LNCaP clone FGC (cell line): ENCODE data around the gene RNF213.

ENCODE experiments used
- DNase-seq: peaks from one replicate; pipeline ENCODE4 v3.0.0-alpha.2; 2011; ENCODE audit warnings: low read depth
- H3K4me3 ChIP-seq: 2 replicates; pipeline ENCODE4 v1.5.1; 2011; ENCODE audit warnings: mild to moderate bottlenecking, low read depth, low read length, control low read depth
- CTCF ChIP-seq: IDR thresholded peaks from 2 replicates; pipeline ENCODE4 v1.5.1; 2012; ENCODE audit warnings: mild to moderate bottlenecking; ENCODE audit not compliant: control insufficient read depth, insufficient read depth; ENCODE audit errors: extremely low read depth

Gene RNF213

DNA sequence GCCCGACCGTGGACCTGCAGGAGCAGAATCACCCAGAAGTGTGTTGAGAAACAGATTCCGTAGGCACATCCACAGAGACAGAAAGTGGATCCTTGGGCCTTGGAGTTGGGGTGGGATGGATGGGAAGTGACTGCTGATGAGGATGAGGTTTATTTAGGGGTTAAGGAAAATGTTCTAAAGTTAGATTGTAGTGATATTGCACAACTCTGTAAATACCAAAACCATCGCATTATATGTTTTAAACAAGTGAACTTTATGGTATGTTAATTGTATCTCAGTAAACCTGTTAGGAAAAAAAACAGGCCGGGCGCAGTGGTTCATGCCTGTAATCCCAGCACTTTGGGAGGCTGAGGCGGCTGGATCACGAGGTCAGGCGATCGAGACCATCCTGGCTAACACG, 157.9 kb downstream of the RNF213 start:
- H3K4me3 ChIP-seq, result no peak overlapping the region
- no peak for TF ChIP-seq CTCF
- DNase-seq, result no peak

GRCh38 chr17:80419255-80419654, 158.6 kb downstream of the RNF213 start:
- TF ChIP-seq CTCF, result no peak
- no peak overlapping the region for H3K4me3 ChIP-seq
- DNase-seq, result no peak

DNA sequence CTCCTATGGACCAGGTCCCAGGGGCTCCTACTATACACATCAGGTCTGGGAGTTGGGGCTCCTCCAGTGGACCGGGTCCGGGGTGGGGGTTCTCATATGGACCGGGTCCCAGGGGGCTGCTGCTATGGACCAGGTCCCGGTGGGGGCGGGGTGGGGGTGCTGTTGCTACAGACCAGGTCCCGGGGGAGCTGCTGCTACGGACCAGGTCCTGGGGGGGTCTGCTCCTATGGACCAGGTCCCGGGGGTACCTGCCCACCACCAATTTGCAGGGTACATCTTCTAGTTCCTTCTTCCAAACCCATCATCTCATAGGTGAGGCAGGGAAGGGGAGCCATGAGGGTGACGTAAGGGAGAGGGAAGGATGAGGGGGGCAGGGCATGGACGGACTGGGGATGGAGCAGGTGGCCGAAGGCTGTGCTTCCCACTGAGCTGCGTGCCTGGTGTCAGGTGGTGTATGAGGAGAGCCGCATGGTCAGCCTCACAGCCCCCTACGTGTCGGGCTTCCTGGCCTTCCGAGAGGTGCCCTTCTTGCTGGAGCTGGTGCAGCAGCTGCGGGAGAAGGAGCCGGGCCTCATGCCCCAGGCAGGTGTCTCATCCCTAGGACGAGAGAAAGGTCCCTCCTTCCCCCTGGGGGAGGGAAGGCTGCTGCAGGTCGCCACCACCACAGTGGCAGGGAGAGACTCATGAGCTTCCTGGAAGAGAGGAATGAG, 160.9 kb downstream of the RNF213 start:
- no peak overlapping the region for H3K4me3 ChIP-seq
- DNase-seq, result no peak
- no peak for TF ChIP-seq CTCF

DNA sequence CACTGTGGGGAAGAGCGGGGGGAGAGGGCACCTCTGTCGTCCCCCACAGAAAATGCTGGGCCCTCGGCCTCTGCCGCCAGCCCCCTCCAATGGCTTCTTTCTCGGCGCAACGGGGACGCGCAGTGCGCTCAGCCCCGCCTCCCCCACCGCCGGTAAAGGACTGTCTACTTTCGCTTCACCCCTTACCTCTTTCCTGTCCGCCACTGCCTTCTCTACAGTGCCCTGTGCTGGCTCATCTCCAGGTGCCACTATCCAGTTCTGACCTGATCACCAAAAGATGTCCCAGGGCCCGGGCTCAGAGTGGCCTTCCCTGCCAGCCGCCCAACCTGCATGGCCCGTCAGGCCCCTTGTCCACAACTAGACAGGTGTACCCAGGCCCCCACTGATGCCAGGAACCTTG, 161.6 kb downstream of the RNF213 start:
- no peak overlapping the region for H3K4me3 ChIP-seq
- DNase-seq, result no peak
- no peak for TF ChIP-seq CTCF

GRCh38 chr17:80422981-80423380, 162.3 kb downstream of the RNF213 start:
- no peak overlapping the region for H3K4me3 ChIP-seq
- DNase-seq, result no peak
- TF ChIP-seq CTCF, result no peak

DNA sequence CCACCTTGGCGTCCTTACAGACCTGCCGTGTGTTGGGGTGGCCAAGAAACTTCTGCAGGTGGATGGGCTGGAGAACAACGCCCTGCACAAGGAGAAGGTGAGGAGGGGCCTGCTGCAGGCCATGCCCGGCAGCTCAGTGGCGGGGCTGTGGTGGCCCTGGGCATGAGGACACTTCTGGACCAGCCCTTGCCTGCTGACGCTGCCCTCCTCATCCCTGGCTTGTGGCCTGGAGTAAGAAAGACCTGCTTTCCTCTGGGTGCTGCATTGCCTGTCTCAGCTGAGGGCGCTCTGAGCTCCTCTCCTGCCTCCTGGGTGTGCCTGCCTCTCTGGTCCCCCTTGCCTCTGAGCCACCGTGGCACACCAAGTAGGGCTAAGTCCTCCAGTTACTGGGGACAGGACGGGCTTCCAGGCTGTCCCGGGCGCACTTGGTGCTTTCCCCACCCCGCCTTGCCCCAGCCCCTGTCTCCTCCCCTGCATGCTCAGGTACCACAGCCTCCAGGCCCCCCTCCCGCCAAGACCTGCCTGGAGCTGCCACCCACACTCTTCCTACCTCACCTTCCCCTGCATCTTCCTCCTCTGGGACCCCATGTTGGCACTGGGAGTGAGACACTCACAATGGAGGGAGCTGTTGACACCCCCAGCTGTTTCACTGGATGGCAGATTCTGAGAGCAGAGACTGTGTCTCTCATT, 163.0 kb downstream of the RNF213 start:
- TF ChIP-seq CTCF, result no peak
- no peak for DNase-seq
- no peak overlapping the region for H3K4me3 ChIP-seq

- no peak for DNase-seq
- H3K4me3 ChIP-seq, result no peak overlapping the region
- TF ChIP-seq CTCF, result no peak
These were observed 163.6 kb downstream of the RNF213 start for GRCh38 chr17:80424261-80424660.
